Panc1 (cell line): ENCODE results near the gene CKAP2L. TPM values are rescaled to one million over a fixed set of nuclear protein-coding genes. Genes with fewer than 3 reads are reported as not detected.

Experiments
- ATAC-seq: fragments of 200-7000 bp; cut with Tn5 transposase; 2 replicates; pipeline ENCODE4 v1.9.1; 2020; ENCODE audit warnings: mild to moderate bottlenecking, moderate library complexity
- BruUV-seq: library from RNA; stranded (reverse); fragments of 400-500 nt; replicated peaks from 2 replicates; lab custom pipeline; 2021; lab: Mats Ljungman, UMichigan
- CTCF ChIA-PET: fragments of 300-600 bp; sonication (Branson Sonifier 250); formaldehyde crosslinking; loops from one replicate; lab custom pipeline; 2022; ENCODE audit warnings: antibody characterized with exemption; lab: Charles Lee
- POLR2A ChIA-PET: fragments of 300-600 bp; sonication (Branson Sonifier 250); formaldehyde crosslinking; loops from one replicate; lab custom pipeline; 2022; ENCODE audit warnings: antibody characterized with exemption; lab: Charles Lee
- DNase-seq: peaks from one replicate; pipeline ENCODE4 v3.0.0-alpha.2; 2010; ENCODE audit warnings: low read depth, low spot score
- H3K27ac ChIP-seq: 2 replicates; pipeline ENCODE4 v1.5.1; 2011; ENCODE audit warnings: mild to moderate bottlenecking, low read length, inconsistent platforms
- H3K27me3 ChIP-seq: fragments of 200-500 bp; sonication (Bioruptor generic); 2 replicates; pipeline ENCODE4 v1.6.0; 2014; ENCODE audit warnings: low read length, inconsistent platforms; ENCODE audit not compliant: control insufficient read depth, insufficient read depth
- H3K36me3 ChIP-seq: fragments of 200-500 bp; sonication (Bioruptor generic); 2 replicates; pipeline ENCODE4 v1.5.1; 2014; ENCODE audit warnings: inconsistent platforms, mild to moderate bottlenecking, low read length, moderate library complexity; ENCODE audit not compliant: control insufficient read depth, insufficient read depth
- H3K4me1 ChIP-seq: 2 replicates; pipeline ENCODE4 v1.5.1; 2011; ENCODE audit warnings: inconsistent platforms, mild to moderate bottlenecking, low read length, moderate library complexity; ENCODE audit not compliant: control insufficient read depth, insufficient read depth
- H3K4me3 ChIP-seq, 2 experiments: 2 replicates each; pipeline ENCODE4 v1.5.1; 2011 to 2012; ENCODE audit warnings: low read depth in 2 of 2, low read length in 2 of 2, mild to moderate bottlenecking in 2 of 2, inconsistent platforms in 1 of 2, moderate library complexity in 1 of 2
- H3K9me3 ChIP-seq: fragments of 200-500 bp; sonication (Bioruptor generic); 2 replicates; pipeline ENCODE4 v1.5.1; 2014; ENCODE audit warnings: low read depth, mild to moderate bottlenecking, inconsistent platforms, low read length, moderate library complexity; ENCODE audit not compliant: control insufficient read depth, insufficient read depth
- POLR2AphosphoS5 ChIP-seq: IDR thresholded peaks from 2 replicates; pipeline ENCODE4 v1.6.1; 2012; ENCODE audit warnings: mild to moderate bottlenecking, low read depth, low read length, moderate library complexity
- SIN3A ChIP-seq: IDR thresholded peaks from 2 replicates; pipeline ENCODE4 v1.6.1; 2012; ENCODE audit warnings: low read depth, mild to moderate bottlenecking, low read length, moderate library complexity, borderline replicate concordance; ENCODE audit not compliant: insufficient read depth
- TCF7L2 ChIP-seq: IDR thresholded peaks from 2 replicates; pipeline ENCODE4 v1.6.1; 2011; ENCODE audit warnings: mild to moderate bottlenecking, low read depth, low read length, inconsistent platforms
- in situ Hi-C: cut with HindIII; loops from 2 replicates; pipeline ENCODE4 v1.10.0; 2016; ENCODE audit warnings: low sequenced_read_pairs, low pct_unique_long_range_greater_than_20kb
- intact Hi-C: fragments of 100-400 bp; cut with micrococcal nuclease; formaldehyde crosslinking; loops from one replicate; pipeline ENCODE4 v1.10.0; 2022; ENCODE audit not compliant: unreplicated experiment
- total RNA-seq: library from RNA; stranded (reverse); gene quantifications from one replicate; pipeline ENCODE4 v1.2.1, GENCODE V29; 2021; ENCODE audit not compliant: unreplicated experiment
- TF ChIP-seq, protein P1 (sequence below): fragments of 450-650 bp; IDR thresholded peaks from 2 replicates; pipeline ENCODE4 v1.5.1; 2017; ENCODE audit warnings: mild to moderate bottlenecking
- TF ChIP-seq, protein P2 (sequence below), 2 experiments: IDR thresholded peaks; 2 replicates each; pipeline ENCODE4 v1.6.1; 2011 to 2012; ENCODE audit warnings: low read depth in 2 of 2, control low read depth in 1 of 2, low read length in 1 of 2, mild to moderate bottlenecking in 1 of 2, moderate library complexity in 1 of 2; ENCODE audit not compliant: insufficient read depth in 1 of 2

The CKAP2L gene
- total RNA-seq, 1 experiment from 2014 or later = 27.0 TPM

DNA sequence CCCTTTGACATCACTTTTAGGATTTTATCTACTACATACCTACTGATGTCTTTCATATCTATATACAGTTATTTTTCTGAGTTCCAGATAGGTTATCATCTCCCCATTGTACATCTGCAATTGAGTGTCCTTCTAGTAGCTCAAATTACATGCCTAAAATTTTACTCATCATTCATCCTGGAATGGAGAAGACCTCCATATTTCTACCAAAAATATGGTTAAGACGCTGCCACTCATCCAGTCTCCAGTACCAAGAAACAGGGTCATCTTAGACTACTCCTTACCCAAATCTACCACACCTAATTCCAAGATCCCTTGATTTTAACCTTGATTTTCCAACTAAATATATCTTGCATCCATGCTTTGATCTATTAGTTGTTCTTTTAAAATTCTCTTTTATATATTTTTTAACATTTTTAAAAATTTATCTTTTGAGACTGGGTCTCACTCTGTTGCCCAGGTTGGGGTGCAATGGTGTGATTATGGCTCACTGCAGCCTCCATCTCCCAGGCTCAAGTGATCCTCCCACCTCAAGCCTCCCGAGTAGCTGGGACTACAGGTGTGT is 8.6 kb upstream of the CKAP2L start:
- in situ Hi-C loops = no loop called here
- ATAC-seq = no peak
- POLR2A ChIA-PET = interaction anchor here (0.6 kb wide), 1 partner anchor 17 kb away, joined by 4 read pairs; no protein-coding TSS in a partner anchor

GRCh38 chr2:112772322-112772721 is 7.9 kb upstream of the CKAP2L start:
- intact Hi-C loops (no loop called here), in situ Hi-C loops (no loop called here)
- ChIA-PET POLR2A (interaction anchor here (0.7 kb wide), 1 partner anchor 17 kb away, joined by 4 read pairs; no protein-coding TSS in a partner anchor), CTCF (no interaction called here)
- Histone ChIP-seq H3K4me1 (no peaks in the 10 kb centered on the region), H3K36me3 (no peaks in the 10 kb centered on the region), H3K27ac (no peak overlapping the region), H3K27me3 (no peaks in the 10 kb centered on the region), H3K9me3 (no peaks in the 10 kb centered on the region; the same call in 1 of the 2 replicates), H3K4me3 (no peak overlapping the region)
- TF ChIP-seq POLR2AphosphoS5 (no peak), SIN3A (no peak)
- TF ChIP-seq, protein P1, sequence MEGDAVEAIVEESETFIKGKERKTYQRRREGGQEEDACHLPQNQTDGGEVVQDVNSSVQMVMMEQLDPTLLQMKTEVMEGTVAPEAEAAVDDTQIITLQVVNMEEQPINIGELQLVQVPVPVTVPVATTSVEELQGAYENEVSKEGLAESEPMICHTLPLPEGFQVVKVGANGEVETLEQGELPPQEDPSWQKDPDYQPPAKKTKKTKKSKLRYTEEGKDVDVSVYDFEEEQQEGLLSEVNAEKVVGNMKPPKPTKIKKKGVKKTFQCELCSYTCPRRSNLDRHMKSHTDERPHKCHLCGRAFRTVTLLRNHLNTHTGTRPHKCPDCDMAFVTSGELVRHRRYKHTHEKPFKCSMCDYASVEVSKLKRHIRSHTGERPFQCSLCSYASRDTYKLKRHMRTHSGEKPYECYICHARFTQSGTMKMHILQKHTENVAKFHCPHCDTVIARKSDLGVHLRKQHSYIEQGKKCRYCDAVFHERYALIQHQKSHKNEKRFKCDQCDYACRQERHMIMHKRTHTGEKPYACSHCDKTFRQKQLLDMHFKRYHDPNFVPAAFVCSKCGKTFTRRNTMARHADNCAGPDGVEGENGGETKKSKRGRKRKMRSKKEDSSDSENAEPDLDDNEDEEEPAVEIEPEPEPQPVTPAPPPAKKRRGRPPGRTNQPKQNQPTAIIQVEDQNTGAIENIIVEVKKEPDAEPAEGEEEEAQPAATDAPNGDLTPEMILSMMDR = no peak
- DNase-seq = no peak
- ATAC-seq = no peak
- BruUV-seq = no TSS peak

More for the DNA sequence above, 8.6 kb upstream of the CKAP2L start:
- no peaks in the 10 kb centered on the region for H3K27me3 ChIP-seq
- no peak for DNase-seq
- no TSS peak for BruUV-seq
- H3K36me3 ChIP-seq = no peaks in the 10 kb centered on the region
- H3K4me1 ChIP-seq = no peaks in the 10 kb centered on the region
- intact Hi-C loops = no loop called here
- H3K9me3 ChIP-seq = no peaks in the 10 kb centered on the region; the same call in 1 of the 2 replicates
- no peak overlapping the region for H3K27ac ChIP-seq
- no peak for TF ChIP-seq POLR2AphosphoS5
- TF ChIP-seq TCF7L2 = no peak
- TF ChIP-seq SIN3A = no peak
- TF ChIP-seq, protein P1 = no peak
- TF ChIP-seq, protein P2, sequence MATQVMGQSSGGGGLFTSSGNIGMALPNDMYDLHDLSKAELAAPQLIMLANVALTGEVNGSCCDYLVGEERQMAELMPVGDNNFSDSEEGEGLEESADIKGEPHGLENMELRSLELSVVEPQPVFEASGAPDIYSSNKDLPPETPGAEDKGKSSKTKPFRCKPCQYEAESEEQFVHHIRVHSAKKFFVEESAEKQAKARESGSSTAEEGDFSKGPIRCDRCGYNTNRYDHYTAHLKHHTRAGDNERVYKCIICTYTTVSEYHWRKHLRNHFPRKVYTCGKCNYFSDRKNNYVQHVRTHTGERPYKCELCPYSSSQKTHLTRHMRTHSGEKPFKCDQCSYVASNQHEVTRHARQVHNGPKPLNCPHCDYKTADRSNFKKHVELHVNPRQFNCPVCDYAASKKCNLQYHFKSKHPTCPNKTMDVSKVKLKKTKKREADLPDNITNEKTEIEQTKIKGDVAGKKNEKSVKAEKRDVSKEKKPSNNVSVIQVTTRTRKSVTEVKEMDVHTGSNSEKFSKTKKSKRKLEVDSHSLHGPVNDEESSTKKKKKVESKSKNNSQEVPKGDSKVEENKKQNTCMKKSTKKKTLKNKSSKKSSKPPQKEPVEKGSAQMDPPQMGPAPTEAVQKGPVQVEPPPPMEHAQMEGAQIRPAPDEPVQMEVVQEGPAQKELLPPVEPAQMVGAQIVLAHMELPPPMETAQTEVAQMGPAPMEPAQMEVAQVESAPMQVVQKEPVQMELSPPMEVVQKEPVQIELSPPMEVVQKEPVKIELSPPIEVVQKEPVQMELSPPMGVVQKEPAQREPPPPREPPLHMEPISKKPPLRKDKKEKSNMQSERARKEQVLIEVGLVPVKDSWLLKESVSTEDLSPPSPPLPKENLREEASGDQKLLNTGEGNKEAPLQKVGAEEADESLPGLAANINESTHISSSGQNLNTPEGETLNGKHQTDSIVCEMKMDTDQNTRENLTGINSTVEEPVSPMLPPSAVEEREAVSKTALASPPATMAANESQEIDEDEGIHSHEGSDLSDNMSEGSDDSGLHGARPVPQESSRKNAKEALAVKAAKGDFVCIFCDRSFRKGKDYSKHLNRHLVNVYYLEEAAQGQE (IDR thresholded peaks at IDR 0.05; ENCODE audit: insufficient read depth in 1 of 2, low read depth in 2 of 2, low read length in 1 of 2) = no peak
- CTCF ChIA-PET = no interaction called here
- no peak overlapping the region for H3K4me3 ChIP-seq
